Activated T-helper 17 cell treated with anti-CD3 and anti-CD28 coated beads, Interleukin-2, amount 50 U/mL, for 72 hours (primary cell): ENCODE data around the gene CDH23. TPM values are rescaled to one million over a fixed set of nuclear protein-coding genes. Genes with fewer than 3 reads are reported as not detected.
A peak's percentile ranks its signal among the peaks of the same experiment; 100 is the strongest.

Source experiments
- ATAC-seq: fragments of 150-1000 bp; cut with Tn5 transposase; replicated peaks from 2 replicates; pipeline ENCODE4 v1.10.0; 2021; ENCODE audit warnings: mild to moderate bottlenecking, moderate library complexity
- H3K27ac Mint-ChIP-seq: one replicate; pipeline ENCODE4 v1.8.0; 2022; ENCODE audit warnings: mixed read lengths
- H3K27me3 Mint-ChIP-seq: one replicate; pipeline ENCODE4 v1.8.0; 2022; ENCODE audit warnings: mixed read lengths
- H3K36me3 Mint-ChIP-seq: one replicate; pipeline ENCODE4 v1.8.0; 2022; ENCODE audit warnings: low read depth, mild to moderate bottlenecking, mixed read lengths
- H3K4me1 Mint-ChIP-seq: one replicate; pipeline ENCODE4 v1.8.0; 2022; ENCODE audit warnings: mixed read lengths
- H3K4me3 Mint-ChIP-seq: one replicate; pipeline ENCODE4 v1.8.0; 2022; ENCODE audit warnings: mild to moderate bottlenecking, mixed read lengths
- H3K9me3 Mint-ChIP-seq: one replicate; pipeline ENCODE4 v1.8.0; 2022; ENCODE audit warnings: mixed read lengths
- total RNA-seq, 2 donors: library from RNA; stranded (reverse); gene quantifications; one replicate each; pipeline ENCODE4 v1.2.3, GENCODE V29; 2022

Gene CDH23
- total RNA-seq, 2 donors from 2014 or later = 0.09 to 16.2 TPM

GRCh38 chr10:71860243-71861029 lies 463.7 kb downstream of the CDH23 start:
- H3K27ac Mint-ChIP-seq = no peak overlapping the region
- no peaks in the 10 kb centered on the region for H3K27me3 Mint-ChIP-seq
- H3K9me3 Mint-ChIP-seq = no peaks in the 10 kb centered on the region
- H3K4me1 Mint-ChIP-seq = no peaks in the 10 kb centered on the region
- H3K36me3 Mint-ChIP-seq = no peaks in the 10 kb centered on the region
- no peak overlapping the region for H3K4me3 Mint-ChIP-seq
- ATAC-seq = peak; percentile 95

GRCh38 chr10:71863203-71863602 lies 466.5 kb downstream of the CDH23 start:
- H3K4me3 Mint-ChIP-seq = no peak overlapping the region
- no peak overlapping the region for H3K27ac Mint-ChIP-seq
- no peak for ATAC-seq
- H3K9me3 Mint-ChIP-seq = no peaks in the 10 kb centered on the region
- H3K36me3 Mint-ChIP-seq = no peaks in the 10 kb centered on the region
- no peaks in the 10 kb centered on the region for H3K4me1 Mint-ChIP-seq
- H3K27me3 Mint-ChIP-seq = no peaks in the 10 kb centered on the region

DNA sequence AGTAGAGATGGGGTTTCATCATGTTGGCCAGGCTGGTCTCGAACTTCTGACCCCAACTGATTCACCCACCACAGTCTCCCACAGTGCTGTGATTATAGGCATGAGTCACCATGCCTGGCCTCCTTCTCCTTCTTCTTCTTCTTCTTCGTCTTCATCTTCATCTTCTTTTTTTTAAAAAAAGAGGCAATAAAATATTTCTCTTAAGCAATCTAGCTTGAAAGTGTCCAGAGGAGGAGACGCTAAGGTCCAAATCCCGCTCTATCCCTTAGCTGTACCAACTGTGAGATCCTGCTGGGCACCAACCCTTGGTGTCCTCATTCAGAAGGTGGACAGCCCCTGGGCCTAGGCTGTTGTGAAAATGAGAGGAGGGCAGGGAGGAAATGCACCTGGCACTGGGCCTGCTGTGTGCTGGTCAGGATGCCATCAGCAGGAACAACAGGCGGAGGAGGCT lies 468.2 kb downstream of the CDH23 start:
- Mint-ChIP-seq H3K27me3 (no peaks in the 10 kb centered on the region), H3K9me3 (no peaks in the 10 kb centered on the region), H3K4me1 (no peaks in the 10 kb centered on the region), H3K4me3 (no peak overlapping the region), H3K27ac (no peak overlapping the region), H3K36me3 (no peaks in the 10 kb centered on the region)
- no peak for ATAC-seq

Other genes starting within 250 kb of the CDH23 start
- gene UNC5B, start 184.3 kb upstream of the CDH23 start, total RNA-seq = under 1 TPM in 1 of 2 donors, not detected in 1; 0.04 TPM
- gene SLC29A3, start 77.7 kb upstream of the CDH23 start, total RNA-seq = 1 to 10 TPM; 2.7 to 3.4 TPM